ENCODE results near the gene ME2. TPM values are rescaled to one million over a fixed set of nuclear protein-coding genes. Genes with fewer than 3 reads are reported as not detected.

The ME2 gene
- total RNA-seq, 6 experiments from 2014 or later, result 12.3 to 32.4 (median 19.5) TPM

- H3K36me3 ChIP-seq, result no peaks in the 10 kb centered on the region
- no peak overlapping the region for H3K4me3 ChIP-seq
- ATAC-seq (no peak), DNase-seq (no peak)
- intact Hi-C loops (cut with DNase I), result no loop called here
- H3K27ac ChIP-seq, result no peak overlapping the region
- H3K27me3 ChIP-seq, result no peaks in the 10 kb centered on the region
- TF ChIP-seq CTCF (IDR thresholded peaks at IDR 0.05), result no peak
- TF ChIP-seq POLR2A (IDR thresholded peaks at IDR 0.05), result no peak
- H3K9me3 ChIP-seq, result no peaks in the 10 kb centered on the region
- peaks cover 0 to 10% (median 3%) of the 10 kb centered on the region in 4 donors for H3K4me1 ChIP-seq
Measured at GRCh38 chr18:50859793-50860555, 18.9 kb upstream of the ME2 start.

GRCh38 chr18:50861617-50862016, 17.3 kb upstream of the ME2 start:
- H3K27ac ChIP-seq, result no peak overlapping the region
- no peaks in the 10 kb centered on the region for H3K9me3 ChIP-seq
- intact Hi-C loops (cut with DNase I), result no loop called here
- ATAC-seq, result no peak
- 85% methylated on average over 1 of the region's 1 CpG for WGBS (ENCODE audit: insufficient coverage, low coverage, low lambda C conversion rate, missing lambda C conversion rate)
- H3K4me3 ChIP-seq, result no peak overlapping the region
- DNase-seq, result no peak
- TF ChIP-seq POLR2A (IDR thresholded peaks at IDR 0.05), result no peak
- TF ChIP-seq CTCF (IDR thresholded peaks at IDR 0.05), result no peak
- no peaks in the 10 kb centered on the region for H3K36me3 ChIP-seq
- peaks cover 0 to 9% (median 3%) of the 10 kb centered on the region in 4 donors for H3K4me1 ChIP-seq
- H3K27me3 ChIP-seq, result no peaks in the 10 kb centered on the region

- H3K9me3 ChIP-seq, result no peaks in the 10 kb centered on the region
- WGBS (ENCODE audit: insufficient coverage, low coverage, low lambda C conversion rate, missing lambda C conversion rate), result 38% methylated on average over 2 of the region's 2 CpGs
- H3K27ac ChIP-seq, result no peak overlapping the region
- intact Hi-C loops (cut with DNase I), result no loop called here
- no peak for DNase-seq
- TF ChIP-seq CTCF (IDR thresholded peaks at IDR 0.05) (no peak), POLR2A (IDR thresholded peaks at IDR 0.05) (no peak)
- peak; percentile 36 to 59 (median 52) for ATAC-seq
- no peaks in the 10 kb centered on the region for H3K36me3 ChIP-seq
- H3K4me3 ChIP-seq, result no peak overlapping the region
- H3K27me3 ChIP-seq, result no peaks in the 10 kb centered on the region
- peaks cover 0 to 9% (median 3%) of the 10 kb centered on the region in 4 donors for H3K4me1 ChIP-seq
Measured at GRCh38 chr18:50862401-50862800, 16.5 kb upstream of the ME2 start.

- H3K36me3 ChIP-seq, result no peaks in the 10 kb centered on the region
- DNase-seq, result no peak
- ATAC-seq, result peak; percentile 36 to 67 (median 59)
- TF ChIP-seq POLR2A (IDR thresholded peaks at IDR 0.05) (no peak), CTCF (IDR thresholded peaks at IDR 0.05) (no peak)
- H3K27me3 ChIP-seq, result no peaks in the 10 kb centered on the region
- H3K4me1 ChIP-seq, result peaks cover 0 to 9% (median 3%) of the 10 kb centered on the region in 4 donors
- peak overlapping the region in 1 of 3 donors; percentile 13 for H3K27ac ChIP-seq
- WGBS (ENCODE audit: insufficient coverage, low coverage, low lambda C conversion rate, missing lambda C conversion rate), result 15% methylated on average over 4 of the region's 4 CpGs
- H3K4me3 ChIP-seq, result no peak overlapping the region
- no peaks in the 10 kb centered on the region for H3K9me3 ChIP-seq
- intact Hi-C loops (cut with DNase I), result no loop called here
Measured at GRCh38 chr18:50863840-50864375, 15.0 kb upstream of the ME2 start.
